Activated naive CD4-positive, alpha-beta T cell treated with anti-CD3 and anti-CD28 coated beads, Interleukin-2, amount 10 ng/mL, durations not matched to agents 5 hours and 36 hours (primary cell): ENCODE data around the gene MRPS21. TPM values are rescaled to one million over a fixed set of nuclear protein-coding genes. Genes with fewer than 3 reads are reported as not detected.

Source experiments
- total RNA-seq, 2 experiments: library from RNA; stranded (reverse); gene quantifications; one replicate each; pipeline ENCODE4 v1.2.3, GENCODE V29; 2021

The MRPS21 gene
- 10 to 100 TPM; 69.0 to 72.1 TPM for total RNA-seq

GRCh38 chr1:150293433-150294253 is at the start of gene MRPS21:
TSS of gene MRPS21 (plus strand) at chr1:150293861. CDS start at chr1:150294367, 506 bp downstream.

GRCh38 chr1:150257624-150258585 is 35.8 kb upstream of the MRPS21 start, which contains the start of gene CA14:
TSS of gene CA14 (plus strand) at chr1:150257774. CDS start at chr1:150258129, 355 bp downstream.

GRCh38 chr1:150268705-150269403 is 24.8 kb upstream of the MRPS21 start, which contains the start of gene APH1A:
TSS of gene APH1A (minus strand) at chr1:150269016. CDS start at chr1:150268810, 206 bp downstream.

GRCh38 chr1:150281758-150282557 is 11.7 kb upstream of the MRPS21 start, which contains the start of gene CIART:
TSS of gene CIART (plus strand) at chr1:150282554. CDS start at chr1:150283268, 714 bp downstream.

Other genes with a start within 250 kb of the MRPS21 start
- 10 to 100 TPM; 30.5 to 32.6 TPM for gene VPS45, start 226.1 kb upstream of the MRPS21 start, total RNA-seq
- gene PLEKHO1, start 143.9 kb upstream of the MRPS21 start, total RNA-seq: 10 to 100 TPM; 85.3 to 88.4 TPM
- gene ANP32E, start 57.7 kb upstream of the MRPS21 start, total RNA-seq: 100 to 1,000 TPM; 123 to 127 TPM
- not detected for gene CA14, start 36.1 kb upstream of the MRPS21 start, total RNA-seq
- gene APH1A, start 24.8 kb upstream of the MRPS21 start, total RNA-seq: 100 to 1,000 TPM; 140 to 146 TPM
- gene C1orf54, start 21.1 kb upstream of the MRPS21 start, total RNA-seq: 1 to 10 TPM; 5.7 to 6.9 TPM
- gene CIART, start 11.3 kb upstream of the MRPS21 start, total RNA-seq: 1 to 10 TPM; 3.0 to 4.3 TPM
- gene PRPF3, start 27.7 kb downstream of the MRPS21 start, total RNA-seq: 10 to 100 TPM; 71.7 to 73.8 TPM
- 10 to 100 TPM; 38.3 to 39.3 TPM for gene RPRD2, start 70.3 kb downstream of the MRPS21 start, total RNA-seq
- 10 to 100 TPM; 28.1 to 28.2 TPM for gene TARS2, start 193.6 kb downstream of the MRPS21 start, total RNA-seq
- gene ECM1, start 214.2 kb downstream of the MRPS21 start, total RNA-seq: 1 to 10 TPM in 1 of 2 experiments, under 1 TPM in 1; 0.88 to 1.1 TPM
- not detected for gene FALEC, start 221.9 kb downstream of the MRPS21 start, total RNA-seq